Testis (tissue), 2 donors: ENCODE data around the gene TMEM252.

ENCODE experiments used
- POLR2A ChIP-seq: fragments of 450-650 bp; IDR thresholded peaks from one replicate; pipeline ENCODE4 v1.6.1; 2017; ENCODE audit warnings: antibody characterized with exemption, mild to moderate bottlenecking, moderate library complexity
- TF ChIP-seq, protein P1 (sequence below), 3 experiments: fragments of 450-650 bp in 2 of 3; fragments of 200-600 bp in 1 of 3; sonication (generic) in 1 of 3; IDR thresholded peaks; one replicate each; pipeline ENCODE4 v1.5.1; 2016 to 2019; ENCODE audit warnings: antibody characterized with exemption in 3 of 3, mild to moderate bottlenecking in 2 of 3, moderate library complexity in 1 of 3

DNA sequence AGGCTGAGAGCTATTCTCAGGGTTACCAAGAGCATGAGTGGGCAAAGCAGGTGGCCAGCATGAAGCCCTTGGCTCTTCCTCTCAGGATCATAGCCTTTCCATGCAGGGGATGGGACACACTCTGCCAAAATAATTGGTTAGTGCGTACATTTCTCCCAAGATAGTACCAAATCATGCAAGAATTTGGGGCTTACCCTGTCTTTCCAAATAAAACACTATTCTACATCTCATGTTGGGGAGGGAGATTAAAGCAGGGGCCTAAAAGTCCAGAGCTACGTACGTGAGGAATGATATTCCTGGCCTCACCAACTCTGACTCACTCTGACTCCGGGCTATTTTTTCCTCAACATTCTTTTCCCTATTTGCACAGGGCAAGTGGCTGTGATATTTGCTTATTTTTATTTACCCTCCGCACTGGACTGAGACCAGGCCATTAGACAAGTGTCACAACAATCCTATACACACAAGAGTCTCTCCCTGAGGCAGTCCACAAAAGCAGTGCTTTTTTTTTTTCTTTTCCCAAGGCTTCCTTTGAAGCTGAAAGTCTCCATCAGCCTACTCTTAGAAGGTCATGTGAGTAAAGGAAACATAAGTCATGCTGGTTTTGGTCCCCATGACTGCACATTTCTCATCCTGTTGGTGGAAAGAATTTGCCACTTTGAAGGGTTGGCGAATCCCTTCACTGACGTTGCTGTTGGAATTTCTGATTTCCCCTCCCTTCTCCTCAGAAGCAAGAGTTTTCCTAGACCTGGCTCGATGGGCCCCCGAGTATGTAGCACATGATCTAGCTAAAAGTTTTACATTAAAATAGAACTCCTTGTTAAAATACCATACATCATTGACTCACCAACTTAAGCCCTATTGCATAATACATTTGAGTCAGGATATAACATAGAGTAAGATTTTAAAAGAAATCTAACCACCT, 40.0 kb downstream of the TMEM252 start:
- TF ChIP-seq, protein P1, sequence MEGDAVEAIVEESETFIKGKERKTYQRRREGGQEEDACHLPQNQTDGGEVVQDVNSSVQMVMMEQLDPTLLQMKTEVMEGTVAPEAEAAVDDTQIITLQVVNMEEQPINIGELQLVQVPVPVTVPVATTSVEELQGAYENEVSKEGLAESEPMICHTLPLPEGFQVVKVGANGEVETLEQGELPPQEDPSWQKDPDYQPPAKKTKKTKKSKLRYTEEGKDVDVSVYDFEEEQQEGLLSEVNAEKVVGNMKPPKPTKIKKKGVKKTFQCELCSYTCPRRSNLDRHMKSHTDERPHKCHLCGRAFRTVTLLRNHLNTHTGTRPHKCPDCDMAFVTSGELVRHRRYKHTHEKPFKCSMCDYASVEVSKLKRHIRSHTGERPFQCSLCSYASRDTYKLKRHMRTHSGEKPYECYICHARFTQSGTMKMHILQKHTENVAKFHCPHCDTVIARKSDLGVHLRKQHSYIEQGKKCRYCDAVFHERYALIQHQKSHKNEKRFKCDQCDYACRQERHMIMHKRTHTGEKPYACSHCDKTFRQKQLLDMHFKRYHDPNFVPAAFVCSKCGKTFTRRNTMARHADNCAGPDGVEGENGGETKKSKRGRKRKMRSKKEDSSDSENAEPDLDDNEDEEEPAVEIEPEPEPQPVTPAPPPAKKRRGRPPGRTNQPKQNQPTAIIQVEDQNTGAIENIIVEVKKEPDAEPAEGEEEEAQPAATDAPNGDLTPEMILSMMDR (IDR thresholded peaks at IDR 0.05): no peak
- no peak for TF ChIP-seq POLR2A
